DMS79 treated with DMSO at 0.1 percent for 48 hours (cell line): ENCODE results near the gene IFITM10.

ENCODE experiments used
- DNase-seq: peaks from one replicate; lab custom pipeline; 2025; lab: John Stamatoyannopoulos, UW

The IFITM10 gene

DNA sequence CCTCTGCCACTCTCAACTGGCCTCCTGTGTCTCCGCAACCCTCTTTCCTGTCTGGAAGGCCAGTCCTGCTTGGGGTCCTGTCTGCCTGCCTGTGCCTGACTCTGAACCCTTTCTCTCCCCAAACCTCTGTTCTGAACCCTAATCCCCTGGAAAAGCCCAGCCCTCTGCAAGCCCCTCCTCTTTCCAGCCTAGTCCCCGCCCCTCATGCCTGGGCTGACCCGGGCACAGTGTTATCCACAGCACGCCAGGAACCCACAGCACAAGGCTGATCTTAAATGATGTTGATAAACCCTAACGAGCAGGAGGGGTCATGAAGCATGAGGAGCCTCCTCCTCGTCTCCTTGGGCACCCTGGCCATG is at the start of gene IFITM10:
TSS of gene IFITM10 (minus strand) at position 115 of the 359 bp plus-strand sequence. CDS start 153 bp downstream, outside the sequence.
- DNase-seq: no peak

DNA sequence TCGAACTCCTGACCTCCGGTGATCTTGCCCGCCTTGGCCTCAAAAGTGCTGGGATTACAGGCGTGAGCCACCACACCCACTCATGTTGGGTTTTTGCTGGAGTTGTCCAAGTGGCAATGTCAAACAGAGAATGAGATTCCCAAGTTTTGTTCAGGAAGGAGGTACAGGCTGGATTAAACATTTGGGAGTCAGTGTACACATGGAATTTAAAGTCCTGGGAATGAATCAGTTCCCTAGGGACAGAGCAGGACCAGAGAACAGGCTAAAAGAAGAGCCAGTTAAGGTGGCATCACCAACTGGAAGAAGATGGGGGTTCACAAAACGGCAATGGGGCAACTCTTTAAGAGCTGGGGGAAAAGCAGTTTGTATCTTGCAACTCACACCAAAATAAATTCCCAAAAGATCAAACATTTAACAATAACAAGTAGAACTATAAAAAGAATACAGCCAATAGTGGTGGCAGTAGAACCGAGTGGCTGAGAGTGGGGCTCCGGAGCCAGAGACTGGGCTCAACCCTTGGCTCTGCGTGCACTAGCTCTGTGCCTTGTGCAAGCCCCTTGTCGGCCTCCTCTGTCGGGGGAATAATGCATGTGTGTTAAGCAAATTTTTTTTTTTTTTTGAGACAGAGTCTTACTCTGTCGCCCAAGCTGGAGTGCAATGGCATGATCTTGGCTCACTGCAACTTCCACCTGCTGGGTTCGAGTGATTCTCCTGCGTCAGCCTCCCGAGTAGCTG is 47.2 kb upstream of the IFITM10 start:
- DNase-seq: no peak

DNA sequence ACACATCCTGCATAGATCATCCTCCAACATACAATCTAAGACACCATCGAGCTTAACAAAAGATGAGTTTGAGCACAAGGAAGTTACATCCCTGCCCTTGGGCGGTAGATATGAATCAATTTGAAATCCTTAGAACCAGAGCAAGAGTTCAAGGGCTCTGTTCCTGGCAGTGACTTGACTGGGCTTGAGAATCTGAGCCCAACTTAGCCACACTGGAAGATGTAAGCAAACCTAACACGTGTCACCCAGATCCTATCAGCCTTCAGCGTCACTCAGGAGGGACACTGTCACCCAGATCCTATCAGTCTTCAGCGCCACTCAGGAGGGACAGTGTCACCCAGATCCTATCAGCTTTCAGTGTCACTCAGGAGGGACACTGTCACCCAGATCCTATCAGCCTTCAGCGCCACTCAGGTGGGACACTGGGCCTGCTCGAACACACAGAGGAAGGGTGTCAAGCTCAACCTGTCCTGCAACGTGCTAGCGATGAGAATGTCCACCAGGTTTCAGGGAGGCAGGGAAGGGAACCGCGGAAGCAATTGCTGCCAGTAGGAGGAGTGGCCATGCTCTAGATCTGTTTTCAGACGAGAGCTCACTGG is 46.1 kb upstream of the IFITM10 start:
- DNase-seq: no peak

DNA sequence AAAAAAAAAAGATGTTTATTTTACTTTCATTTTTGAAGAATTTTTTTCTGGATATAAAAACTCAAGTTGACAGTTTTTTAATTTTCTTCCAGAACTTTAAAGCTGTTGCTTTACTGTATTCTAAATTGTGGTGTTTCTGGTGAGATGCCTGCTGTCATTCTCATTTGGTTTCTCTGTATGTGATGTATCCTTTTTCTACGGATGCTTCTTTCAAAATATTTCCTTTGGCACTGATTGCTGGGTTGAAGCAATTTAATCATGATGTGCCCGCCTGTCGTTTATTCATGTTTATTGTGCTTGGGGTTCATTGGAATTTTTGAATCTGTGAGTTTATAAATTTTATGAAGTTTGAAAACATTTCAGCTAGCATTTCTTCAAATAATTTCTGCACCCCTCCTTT is 42.7 kb upstream of the IFITM10 start:
- DNase-seq: no peak

GRCh38 chr11:1792461-1792860 is 42.1 kb upstream of the IFITM10 start:
- DNase-seq: no peak

- no peak for DNase-seq
Measured at GRCh38 chr11:1791912-1792311, 41.5 kb upstream of the IFITM10 start.

- DNase-seq: no peak
Measured at GRCh38 chr11:1786466-1786865, 36.1 kb upstream of the IFITM10 start.

DNA sequence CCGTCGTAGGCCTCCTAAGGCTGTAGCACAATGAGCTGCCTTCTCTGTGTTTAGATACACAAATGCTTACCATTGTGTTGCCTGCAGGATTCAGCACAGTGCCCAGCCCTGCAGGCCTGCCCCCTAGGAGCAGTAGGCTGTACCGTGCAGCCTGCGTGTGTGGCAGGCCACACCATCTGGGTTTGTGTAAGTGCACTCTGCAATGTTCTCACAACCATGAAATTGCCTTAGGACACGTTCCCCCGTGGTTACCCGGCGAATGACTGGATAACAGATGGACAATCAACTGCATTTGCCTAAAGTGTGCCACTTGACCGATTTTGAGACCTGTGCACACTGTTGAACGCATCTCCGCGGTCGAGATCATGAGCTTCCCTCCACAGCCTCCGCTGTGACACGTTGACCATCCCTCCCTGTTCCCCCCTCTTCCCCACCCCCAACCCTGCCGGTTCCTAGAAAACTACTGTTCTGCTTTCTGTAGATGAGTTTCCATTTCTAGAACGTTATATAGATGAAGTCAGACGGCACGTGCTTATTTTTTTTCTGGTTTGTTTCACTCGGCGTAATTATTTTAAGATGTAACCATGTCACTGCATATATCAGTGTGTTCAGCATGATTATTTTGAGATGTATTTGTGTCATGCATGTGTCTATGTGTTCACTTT is 35.5 kb upstream of the IFITM10 start:
- DNase-seq: no peak

- DNase-seq: no peak
Measured at GRCh38 chr11:1784761-1785650, 34.6 kb upstream of the IFITM10 start.

DNA sequence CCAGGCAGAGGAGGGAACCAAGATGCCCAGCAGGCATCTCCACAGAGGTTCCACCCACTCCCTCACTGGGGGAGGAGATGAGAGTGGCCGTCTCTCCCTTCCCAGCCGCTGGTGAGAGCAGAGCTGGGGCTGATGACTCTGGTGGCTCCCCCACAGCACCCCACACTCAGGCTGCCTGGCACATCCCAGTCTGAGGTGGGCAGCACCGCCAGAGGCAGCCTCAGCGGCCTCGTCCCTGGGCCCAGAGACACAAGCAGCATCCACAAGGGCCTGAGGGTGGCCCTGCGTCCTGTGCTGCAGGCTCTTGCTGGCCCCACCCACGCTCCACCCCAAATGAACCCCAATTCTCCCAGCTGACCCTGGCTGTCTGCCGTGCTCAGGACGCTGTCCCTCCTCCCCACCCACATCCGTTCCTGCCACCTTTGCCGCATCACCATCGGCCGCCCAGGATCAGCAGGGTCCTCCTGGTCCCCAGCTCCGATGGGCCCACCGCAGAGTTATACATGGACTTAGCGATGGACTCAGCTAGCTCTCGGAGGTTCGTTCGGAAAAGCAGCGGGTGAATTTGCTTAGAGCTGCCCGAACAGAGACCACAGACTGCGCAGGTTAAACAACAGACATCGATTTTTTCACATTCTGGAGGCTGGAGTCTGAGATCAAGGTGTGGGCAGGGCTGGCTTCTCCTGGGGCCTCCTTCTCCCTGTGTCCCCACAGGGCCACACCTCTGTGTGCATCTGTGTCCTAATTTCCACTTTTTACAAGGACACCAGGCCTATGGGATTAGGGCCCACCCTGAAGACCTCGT is 33.5 kb upstream of the IFITM10 start:
- no peak for DNase-seq

DNA sequence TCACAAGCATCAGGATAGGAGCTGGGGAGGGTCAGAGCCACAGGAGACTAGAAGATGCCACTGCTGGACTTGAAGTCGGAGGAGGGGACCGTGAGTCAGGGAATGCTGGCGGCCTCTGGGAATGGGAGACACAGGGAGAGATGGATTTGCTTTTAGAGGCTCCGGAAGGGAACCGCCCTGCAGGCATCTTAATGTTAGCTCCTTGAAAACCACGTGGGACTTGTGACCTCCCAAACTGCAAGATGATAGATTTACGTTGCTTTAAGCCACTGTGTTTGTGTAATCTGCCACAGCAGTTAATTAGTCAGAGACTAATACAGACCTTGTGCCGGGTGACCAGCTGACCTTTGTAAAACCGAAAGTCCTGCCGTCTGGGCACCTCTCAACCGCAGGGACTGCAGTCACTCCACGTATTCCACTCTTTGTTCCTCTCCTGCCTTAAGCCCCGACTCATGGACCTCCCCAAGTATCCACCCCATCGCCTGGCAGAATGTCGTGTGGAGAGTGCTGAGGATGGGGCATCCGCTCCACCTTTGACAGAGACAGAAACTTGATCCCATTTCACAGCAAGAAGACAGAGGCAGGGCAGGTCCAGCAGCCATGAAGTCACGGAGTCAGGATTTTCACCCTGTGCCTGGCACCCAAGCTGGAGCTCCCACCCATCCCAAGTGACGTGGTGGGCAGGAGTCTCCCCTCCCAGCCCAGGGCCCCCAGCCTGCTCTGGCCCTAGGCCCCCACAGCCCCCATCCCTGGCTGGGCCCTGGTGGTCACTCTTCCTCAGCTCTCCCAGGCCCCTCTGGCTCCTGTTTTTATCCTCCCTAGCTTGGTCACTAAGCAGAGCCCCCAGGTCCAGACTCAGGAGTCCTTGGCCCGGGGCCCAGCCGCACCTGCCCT is 32.7 kb upstream of the IFITM10 start:
- DNase-seq: no peak

DNA sequence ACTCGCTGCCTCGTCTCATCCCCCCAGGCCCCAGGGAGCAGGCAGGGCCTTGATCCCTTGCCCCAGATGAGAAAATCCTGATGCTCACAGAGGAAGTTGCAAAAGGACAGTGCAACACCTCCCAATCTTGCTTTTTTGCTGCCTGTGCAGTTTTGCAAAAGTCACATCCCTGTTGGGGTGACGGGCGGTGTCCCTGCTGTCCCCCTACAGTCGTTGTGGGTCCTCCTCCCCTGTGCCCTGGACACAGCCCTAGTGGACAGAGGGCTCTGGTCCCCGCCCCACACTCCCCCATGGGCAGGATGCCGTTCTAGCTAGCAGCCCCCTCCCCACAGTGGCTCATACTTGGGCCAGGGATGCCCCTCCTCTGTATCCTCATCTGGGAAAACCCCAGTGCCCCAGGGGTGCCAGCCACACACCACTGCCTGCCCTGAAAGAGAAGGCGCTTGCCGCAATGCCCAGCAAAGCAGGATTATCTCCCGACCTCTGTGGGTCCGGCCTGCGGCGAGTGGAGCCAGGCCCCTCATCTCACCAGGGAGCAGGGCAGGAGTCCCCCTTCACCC is 31.7 kb upstream of the IFITM10 start:
- DNase-seq: no peak

DNA sequence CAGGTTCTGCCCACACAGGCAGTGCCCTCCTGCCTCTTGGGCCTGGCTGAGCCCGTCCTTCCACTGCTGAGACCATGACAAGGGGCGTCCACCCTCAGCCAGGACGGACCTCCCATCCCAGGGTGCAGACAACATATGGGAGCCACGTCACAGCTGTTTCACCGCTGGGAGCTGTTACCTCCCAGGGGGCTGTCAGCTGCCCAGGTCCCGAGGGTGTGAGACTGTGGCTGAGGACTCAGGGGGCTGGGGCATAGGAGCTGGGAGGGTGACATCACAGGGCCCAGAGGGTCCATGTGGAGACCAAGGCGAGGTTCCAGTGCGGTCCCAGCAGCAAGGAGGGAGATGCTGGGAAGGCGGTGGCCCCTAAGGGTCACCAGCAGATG is 31.2 kb upstream of the IFITM10 start:
- DNase-seq: no peak

DNA sequence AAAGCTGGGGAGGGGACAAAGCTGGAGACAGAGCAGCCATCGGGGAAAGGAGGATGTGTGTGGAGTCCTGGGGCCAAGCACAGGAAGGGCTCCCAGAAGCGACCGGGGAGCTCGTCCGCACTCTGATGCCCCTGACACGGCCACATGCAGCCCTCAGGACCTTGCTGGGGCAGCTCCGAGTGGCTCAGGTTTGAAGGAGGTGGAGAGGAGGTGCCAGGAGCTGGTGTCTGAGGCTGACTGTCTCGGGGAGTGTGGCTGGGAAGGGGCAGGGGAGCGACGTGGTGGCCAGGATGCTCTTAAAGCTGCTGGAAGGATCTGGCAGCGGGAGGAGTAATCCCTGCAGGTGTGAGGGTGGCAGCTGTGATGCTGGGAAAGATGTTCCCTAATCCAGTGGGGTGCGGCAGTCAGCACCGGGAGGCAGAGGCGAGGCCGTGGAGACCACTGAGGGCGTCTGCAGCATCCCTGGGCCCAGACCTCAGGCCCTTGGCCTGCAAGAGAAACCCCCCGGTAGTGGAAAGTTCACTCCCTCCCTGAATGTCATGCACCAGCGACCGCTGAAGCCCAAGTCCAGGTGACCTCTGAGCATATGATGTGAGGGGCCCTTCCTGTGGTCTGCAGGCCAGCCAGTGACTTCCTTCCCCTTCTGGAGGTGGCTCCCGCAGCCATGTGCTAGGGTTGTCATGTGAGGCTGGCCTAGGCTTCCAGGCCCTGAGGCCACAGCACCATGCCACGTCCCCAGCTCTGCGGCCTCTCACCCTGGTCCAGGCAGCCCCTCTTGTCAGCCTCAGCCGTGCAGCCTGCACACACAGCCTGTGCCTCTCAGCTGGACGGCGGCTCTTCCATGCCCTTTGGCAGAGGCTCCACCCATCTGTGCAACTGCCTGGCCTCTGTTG is 30.6 kb upstream of the IFITM10 start:
- DNase-seq: no peak

- DNase-seq: no peak
Measured at GRCh38 chr11:1779806-1780699, 29.7 kb upstream of the IFITM10 start.

DNA sequence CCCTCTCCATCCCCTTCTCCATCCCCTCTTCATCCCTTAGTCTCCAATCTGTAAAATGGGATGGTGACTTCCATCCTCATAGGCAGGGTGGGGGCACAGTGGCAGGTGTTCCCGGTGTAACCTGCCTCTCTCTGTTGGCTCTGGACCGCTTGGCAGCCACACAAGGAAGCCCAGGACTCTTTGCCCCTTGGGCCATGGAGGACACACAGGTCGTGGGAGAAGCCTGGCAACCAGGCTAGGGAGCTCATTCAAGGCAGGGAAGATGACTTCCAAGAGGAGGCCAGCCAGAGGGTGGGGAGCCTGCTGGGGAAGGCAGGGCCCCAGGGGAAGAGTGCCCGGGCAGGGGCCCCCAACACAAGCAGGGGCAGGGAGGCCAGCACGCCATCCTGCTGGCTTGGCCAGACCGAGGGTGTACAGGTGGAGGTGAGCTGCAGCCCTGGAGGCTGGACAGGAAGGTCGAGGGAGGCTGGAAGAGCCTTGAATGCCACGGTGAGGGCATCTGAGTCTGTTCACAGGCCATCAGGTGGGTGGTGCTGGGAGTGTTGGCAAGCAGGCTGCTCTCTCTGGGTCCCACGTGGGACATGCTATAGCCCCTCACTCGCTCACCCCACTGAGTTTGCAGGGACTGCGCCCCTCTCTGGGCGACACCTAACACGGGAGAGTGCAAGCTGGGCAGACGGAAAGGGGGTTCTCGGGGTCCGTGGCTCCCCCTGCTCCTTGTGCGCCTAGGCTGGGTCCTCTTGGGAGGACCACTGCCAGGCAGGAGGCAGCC is 28.8 kb upstream of the IFITM10 start:
- no peak for DNase-seq

DNA sequence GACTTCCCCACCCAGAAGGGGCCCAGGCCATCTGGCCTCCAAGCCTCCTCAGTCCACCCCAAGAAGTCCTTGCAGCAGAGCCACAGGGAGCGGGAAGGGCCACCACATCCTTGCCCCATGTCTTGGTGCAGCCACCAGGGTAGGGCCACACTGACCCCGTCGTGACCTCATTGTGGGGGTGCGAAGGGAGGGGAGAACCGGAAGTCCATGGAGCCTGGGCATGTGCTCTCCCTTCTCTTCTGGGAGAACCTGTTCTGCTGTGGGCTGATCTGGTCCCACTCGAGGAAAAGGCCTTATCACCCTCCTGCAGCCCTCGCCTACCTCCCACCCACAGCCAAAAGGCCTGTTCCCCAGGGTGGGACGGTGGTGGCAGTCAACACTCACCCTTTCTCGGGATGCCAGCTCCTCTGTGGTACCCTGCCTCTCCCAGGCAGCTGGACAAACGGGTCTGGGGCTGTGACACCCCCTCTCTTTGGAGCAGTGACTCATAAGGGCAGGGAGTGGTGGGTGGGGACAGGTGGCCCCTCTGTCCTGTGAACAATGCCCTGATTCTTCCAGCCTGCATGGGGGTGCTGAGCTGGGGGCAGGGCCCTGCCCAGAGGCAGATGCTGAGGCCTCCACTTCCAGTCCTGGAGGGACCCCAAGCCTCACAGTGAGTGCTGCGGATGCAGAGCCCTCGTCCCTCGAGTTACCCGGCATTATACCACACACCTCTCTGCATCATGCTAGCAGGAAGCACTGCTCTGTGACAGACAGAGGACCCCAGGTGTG is 27.9 kb upstream of the IFITM10 start:
- no peak for DNase-seq
